GM21723 (cell line): ENCODE results near the gene CIAO3.
A peak's percentile ranks its signal among the peaks of the same experiment; 100 is the strongest.
"Not testable (repeated sequence)": the region's sequence is repeated elsewhere in the genome, so short reads cannot be mapped to it uniquely, and the experiment has no call there.

Experiments used
- ATAC-seq: cut with Tn5 transposase; IDR thresholded peaks from one replicate; pipeline ENCODE4 v1.9.1; 2021; ENCODE audit warnings: mild to moderate bottlenecking, moderate library complexity; ENCODE audit not compliant: unreplicated experiment

Gene CIAO3

DNA sequence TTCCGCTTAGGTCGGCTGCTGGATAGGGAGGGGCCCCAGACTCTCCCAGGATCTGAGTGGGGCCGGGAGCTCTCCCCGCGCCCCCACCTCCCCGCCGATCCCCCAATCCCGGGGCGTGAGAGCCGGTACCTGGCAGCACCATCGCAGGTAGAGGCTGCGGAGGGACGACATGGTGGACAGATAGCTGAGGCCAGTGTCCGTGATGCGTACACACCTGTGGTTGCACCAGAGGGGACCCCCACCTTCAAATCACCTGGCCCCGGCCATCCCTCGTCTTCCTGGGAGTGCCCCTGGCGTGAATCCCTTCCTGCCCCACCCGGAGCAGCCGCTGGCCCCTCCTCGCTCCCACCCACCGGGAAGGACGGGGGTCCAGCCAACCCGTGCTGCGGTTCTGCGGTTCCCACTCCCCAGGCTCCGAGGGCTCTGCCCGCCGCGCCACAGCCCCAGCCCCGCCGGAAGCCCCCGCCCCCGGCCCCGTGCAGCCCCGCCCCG is 45.9 kb downstream of the CIAO3 start:
- ATAC-seq: no peak

DNA sequence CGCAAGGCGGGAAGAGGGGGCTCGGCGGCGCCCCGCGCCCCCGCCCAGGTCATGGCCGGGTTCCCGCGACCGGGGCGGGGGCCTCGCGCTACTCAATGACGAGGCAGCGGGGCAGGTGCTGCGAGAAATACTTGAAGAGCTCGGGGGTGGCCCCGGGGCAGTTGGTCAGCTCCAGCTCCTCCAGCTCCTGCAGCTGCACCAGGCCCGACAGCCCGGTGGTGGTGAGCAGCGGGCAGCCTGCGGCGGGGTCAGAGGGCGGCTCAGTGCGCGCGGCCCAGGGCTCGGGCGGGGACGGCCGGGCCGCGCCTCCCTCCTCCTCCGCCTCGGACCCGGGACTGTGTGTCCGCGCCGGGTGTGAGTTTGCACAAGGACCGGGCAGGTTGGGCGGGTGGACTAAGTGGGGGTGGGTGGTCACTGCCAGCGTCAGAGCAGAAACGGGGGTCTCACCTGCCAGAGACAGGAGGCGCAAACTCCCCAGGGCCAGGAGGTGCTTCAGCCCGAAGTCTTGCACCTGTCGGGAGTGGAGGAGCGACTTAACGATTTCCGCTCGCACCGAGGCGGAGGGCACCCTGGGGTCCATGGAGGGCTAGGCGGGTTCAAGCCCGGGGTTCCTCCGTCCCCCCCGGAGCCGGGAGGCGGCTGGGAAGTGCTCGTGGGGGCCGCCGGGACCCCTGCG is 46.5 kb downstream of the CIAO3 start:
- no peak for ATAC-seq

GRCh38 chr16:693766-694165 is 47.0 kb downstream of the CIAO3 start:
- ATAC-seq: no peak

DNA sequence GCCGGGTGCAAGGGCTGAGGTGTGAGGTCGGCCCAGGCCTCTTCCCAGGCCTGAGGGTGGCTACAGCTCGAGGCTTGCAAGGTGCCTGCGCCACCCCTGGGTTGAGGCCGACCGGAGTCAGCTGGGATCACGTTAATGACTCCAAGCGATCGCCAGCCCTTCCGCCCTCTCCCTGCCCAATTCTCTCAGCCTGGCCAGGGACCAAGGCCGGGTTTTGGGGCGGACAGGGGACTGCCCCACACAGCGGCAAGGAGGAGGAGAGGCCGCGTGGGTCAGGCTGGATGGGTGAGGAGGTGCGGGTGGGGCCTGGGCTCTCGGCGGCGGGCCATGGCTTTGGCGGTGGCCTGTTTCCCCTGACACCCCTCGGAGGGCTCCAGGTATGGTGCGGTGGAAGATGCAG is 47.4 kb downstream of the CIAO3 start:
- ATAC-seq: no peak

DNA sequence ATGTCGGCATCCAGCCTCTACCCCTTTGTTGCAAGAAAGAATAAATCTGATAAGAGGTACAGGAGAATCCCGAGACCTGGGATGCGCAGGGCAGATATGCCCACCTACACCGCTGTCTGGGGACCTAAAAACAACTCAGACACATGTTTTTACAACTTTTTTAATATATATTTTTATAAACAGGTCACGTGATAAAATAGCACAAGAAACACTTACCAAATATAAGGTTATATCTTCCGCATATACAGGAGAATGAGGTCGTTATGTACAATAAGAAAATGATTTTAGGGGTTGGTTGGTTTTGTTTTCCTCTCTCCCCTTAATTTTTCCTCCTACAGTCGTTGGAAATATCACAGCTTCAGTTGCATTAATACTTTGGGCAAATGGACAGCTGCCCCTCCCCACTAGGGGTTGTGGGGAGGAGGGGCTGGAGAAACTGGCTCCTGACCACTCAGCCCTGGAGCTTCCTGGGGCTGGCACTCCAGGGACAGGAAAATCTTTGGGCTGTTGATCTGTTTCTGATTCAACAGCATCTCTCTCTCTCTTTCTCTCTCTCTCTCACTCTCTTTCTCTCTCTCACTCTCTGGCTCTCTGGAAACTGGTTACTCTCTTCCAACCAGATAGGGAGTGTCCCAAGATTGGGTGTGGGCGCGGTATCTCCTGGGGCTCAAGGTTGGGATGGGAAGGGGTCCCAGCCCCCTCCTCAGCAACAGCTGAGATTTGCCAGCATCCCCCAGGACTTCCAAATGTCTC is 48.3 kb downstream of the CIAO3 start:
- no peak for ATAC-seq

DNA sequence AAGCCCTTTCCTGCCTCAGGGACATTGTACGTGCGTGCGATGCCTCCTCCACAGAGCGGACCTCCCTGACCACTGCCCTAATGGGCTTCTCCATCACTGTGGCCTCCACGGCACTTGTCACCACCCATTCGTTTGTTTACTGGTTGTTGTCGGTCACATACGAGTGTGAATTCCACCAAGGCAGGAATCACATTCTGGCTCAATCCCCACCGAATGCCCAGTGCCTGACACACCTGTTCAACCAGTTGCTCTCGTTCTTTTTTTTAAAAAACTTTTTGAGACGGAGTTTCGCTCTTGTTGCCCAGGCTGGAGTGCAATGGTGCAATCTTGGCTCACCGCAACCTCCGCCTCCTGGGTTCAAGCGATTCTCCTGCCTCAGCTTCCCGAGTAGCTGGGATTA is 49.6 kb downstream of the CIAO3 start:
- ATAC-seq: not testable (repeated sequence)

DNA sequence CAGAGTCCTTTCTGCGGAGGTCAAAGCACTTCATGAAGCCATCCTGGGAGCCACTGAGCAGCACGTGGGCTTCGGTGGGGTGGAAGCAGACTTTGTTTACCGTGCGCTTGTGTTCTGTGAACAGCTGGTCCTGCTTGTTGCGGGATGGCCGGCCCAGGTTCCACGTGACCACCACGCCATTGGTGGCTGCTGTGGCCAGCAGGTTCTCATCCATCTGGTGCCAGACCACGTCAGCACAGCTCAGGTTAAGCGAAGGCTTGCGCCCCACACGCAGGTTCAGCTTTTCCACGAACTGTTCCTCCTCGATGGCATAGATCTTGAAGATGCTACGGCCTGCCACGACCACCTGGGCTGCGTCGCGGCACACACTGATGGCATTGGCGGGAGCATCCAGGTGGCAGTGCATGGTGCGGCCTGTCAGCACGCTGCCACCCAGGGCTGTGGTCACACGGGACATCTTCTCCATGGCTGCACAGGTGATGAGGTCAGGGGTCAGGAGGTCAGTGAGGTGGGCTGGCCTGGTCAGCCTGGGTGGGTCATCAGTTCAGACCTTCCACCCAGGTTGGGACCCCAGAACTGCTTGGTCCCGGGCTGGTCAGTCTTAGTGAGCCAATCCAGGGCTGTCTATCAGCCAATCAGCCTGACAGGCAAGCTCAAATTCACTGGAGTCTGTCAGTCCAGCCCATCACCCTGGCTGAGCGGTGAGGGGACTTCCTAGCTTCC is 51.5 kb downstream of the CIAO3 start:
- ATAC-seq: no peak

DNA sequence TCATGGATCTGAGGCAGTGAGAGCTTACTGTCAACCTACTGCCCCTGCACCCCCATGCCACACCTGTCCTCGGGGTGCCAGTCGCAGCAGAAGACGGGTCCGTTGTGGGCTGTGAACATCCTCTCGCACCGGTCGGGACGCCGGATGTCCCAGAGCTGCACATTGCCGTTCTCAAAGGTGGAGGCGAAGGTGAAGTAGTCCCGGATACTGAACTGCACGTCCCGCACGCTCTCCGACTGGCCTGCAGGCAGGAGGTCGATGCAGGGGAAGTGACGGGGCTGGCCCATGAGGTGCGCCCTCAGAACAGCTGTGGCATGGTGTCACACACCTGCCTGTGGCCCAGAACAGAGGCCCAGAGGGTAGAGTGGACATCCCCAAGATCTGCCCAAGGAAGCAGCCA is 53.3 kb downstream of the CIAO3 start:
- ATAC-seq: no peak

DNA sequence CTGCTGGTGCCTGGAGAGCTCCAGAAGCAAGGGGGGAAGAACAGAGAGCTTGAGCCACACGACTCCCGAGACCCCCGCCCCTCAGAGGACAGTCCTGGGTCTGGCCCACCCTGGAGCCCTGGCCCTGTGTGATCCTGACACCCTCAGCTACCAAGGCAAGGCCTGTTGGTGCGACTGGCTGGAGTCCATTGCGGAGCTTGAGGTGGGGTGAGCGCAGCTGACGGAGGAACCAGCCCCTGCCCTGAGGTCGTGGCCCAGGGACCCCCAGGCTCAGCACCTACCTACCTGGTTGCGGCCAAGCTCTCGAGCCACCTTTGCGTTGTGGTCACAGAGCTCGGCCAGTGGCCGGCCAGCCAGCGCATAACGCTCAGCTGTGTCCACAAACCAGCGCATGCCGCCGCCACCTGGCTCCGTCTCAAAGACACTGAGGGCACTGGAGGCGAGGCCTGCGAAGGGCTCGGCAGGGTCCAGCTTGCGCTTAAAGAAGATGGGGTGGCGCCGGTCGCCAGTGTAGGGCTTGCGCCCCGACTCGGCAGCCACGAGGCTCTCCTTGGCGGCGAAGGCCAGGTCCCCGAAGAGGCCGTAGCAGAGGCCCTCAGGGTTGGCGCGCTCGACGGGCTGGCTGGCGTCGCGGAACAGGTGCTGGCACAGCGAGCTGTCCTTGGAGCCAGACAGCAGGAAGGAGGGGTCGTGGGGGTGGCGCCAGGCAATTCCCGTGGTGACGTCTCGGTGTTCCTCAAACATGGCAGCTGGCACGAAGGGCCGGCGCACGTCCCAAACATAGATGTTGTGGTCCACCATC is 54.1 kb downstream of the CIAO3 start:
- no peak for ATAC-seq

DNA sequence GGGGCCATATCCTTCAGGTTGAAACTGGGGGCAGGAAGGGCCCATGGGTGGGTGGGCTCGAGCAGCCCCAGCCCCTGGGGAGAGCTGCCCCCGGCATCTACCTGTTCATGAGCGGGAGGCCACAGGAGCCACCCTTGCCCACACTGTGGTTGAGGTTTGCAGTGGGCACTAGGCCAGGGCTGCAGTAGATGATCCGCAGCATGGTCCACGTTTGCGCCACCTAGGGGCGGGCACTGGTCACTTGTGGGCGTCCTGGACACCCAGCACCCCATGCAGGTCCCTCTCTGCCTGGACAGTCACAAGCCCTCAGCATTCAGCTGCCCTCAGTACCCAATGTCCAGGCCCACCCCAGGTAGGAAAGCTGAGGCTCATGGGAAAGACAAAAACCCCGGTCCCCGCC is 54.8 kb downstream of the CIAO3 start:
- ATAC-seq: no peak

DNA sequence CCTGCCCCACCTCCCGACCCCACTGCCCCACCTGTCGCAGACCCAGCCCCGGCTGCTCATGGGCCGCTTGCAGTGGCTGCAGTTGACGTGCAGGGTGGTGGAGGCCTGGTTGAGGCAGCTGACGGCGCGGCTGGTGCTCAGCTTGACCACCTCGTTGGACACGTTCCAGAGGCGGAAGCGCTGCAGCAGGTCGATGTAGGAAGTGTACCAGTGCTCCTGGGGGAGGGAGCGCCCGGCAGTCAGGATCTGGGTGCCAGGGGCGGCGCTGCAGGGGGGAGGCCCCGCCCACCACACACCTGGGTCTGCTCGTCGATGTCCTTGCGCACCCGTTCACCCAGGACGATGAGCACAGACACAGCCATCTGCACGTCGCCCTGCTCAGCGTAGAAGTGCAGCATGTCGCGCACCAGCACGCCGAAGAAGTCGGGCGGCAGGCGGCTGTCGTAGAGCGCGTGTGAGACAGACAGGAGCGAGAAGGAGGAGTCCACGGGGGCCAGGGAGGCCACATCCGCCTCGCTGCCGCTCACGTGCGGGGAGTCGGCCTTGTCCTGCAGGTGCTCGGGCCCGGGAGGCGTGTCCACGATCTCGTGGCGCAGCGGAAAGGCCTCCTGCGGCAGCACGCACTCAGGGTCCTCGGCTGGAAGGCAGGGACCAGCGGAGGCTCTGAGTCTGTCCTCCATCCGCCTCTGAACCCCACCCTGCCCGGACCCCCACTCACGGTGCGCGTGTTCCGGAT is 55.7 kb downstream of the CIAO3 start:
- ATAC-seq: no peak

GRCh38 chr16:684071-684794 is 56.6 kb downstream of the CIAO3 start, which contains the start of gene JMJD8:
Gene JMJD8, minus strand, starts transcription at chr16:684334. Its CDS starts 15 bp downstream, at chr16:684319.
- ATAC-seq: peak; percentile 59

GRCh38 chr16:683396-684070 is 57.3 kb downstream of the CIAO3 start:
- ATAC-seq: no peak

DNA sequence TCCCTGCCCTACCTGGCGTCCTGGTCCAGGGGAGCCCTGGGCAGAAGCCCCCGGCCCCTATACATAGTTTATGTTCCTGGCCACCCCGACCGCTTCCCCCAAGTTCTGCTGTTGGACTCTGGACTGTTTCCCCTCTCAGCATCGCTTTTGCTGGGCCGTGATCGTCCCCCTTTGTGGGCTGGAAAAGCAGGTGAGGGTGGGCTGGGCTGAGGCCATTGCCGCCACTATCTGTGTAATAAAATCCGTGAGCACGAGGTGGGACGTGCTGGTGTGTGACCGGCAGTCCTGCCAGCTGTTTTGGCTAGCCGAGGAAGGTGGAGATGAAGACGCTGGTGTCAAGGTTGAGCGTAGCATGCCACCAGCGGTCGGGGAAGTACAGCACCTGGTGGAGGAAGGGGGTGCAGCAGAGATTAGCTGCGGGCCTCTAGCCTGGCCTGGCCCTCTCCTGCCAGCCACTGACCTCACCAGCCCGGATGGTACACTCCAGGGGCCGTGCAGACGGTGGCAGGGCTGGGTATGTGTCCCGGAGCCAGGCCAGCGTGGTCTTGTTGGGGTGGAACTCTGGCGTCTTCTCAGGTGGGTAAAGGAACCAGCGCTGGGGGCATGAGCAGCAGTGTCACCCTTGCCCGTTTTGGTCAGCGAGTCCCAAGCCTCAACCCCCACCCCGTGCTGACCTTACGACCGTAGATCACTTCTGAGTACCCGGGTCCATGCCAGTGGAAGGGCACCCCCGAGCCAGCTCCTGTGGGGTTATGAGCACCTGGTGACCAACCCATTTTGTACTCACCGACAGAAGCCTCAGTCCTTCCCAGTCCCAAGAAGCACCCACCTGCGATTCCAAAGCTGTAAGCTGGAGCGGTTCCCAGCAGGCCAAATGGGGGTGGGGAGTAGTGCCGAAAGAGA is 58.1 kb downstream of the CIAO3 start:
- ATAC-seq: no peak

DNA sequence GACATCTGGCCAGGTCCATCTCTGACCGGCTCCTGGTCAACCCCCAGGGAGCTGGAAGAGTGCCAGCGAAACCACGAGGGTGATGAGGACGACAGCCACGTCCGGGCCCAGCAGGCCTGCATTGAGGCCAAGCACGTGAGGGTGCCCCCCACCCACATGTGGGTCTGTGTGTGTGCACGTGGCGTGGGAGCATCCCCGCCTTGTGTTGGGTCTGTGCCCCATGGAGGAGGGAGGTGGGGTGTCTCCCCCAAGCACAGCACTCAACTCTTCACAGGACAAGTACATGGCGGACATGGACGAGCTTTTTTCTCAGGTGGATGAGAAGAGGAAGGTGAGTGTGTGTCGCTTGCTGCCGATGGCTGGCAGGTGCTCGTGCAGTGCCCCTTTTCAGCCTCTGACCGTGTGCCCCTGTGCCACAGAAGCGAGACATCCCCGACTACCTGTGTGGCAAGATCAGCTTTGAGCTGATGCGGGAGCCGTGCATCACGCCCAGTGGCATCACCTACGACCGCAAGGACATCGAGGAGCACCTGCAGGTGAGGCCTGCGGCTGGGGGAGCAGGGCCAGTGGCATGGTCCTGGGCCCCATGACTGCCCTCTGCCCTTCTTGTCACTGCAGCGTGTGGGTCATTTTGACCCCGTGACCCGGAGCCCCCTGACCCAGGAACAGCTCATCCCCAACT is 58.9 kb downstream of the CIAO3 start:
- ATAC-seq: no peak

DNA sequence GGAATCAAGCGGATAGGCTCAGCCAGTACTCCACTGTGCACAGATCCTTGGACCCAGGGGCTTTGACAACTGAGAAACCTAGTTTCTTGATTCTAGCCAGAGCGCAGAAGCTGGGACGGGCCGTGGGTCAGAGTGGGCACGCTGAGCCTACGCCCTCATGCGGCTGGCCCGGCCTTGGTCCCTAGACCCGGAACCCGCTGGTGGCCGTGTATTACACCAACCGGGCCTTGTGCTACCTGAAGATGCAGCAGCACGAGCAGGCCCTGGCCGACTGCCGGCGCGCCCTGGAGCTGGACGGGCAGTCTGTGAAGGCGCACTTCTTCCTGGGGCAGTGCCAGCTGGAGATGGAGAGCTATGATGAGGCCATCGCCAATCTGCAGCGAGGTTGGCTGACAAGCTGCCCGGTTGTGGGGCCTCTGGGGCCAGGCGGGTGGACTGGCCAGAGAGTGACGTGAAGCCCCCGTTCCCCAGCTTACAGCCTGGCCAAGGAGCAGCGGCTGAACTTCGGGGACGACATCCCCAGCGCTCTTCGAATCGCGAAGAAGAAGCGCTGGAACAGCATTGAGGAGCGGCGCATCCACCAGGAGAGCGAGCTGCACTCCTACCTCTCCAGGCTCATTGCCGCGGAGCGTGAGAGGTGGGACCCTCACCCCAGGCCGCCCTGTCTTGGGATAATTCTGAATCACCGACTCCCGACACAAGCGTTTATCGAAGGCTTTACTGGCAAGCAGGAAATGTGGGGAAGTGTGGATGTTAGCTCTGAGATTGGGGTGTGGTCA is 59.6 kb downstream of the CIAO3 start:
- no peak for ATAC-seq

DNA sequence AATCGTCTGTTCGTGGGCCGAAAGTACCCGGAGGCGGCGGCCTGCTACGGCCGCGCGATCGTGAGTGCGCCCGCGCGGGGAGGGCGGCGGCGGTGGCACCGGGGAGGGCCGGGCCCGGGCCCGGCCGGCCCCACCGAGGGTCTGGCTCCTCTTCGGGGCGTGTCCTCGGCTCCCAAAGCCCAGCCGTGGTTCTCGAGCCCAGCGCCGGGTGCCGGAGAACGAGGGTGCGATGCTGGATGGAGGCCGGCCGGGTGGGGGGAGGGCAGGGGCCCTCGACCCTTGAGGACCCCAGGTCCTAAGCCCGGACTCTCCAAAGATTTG is 60.2 kb downstream of the CIAO3 start:
- no peak for ATAC-seq
